NCI-H1417 treated with DMSO at 0.1 percent for 48 hours (cell line): Measurements from ENCODE around the gene FAM124A.

Experiments
- DNase-seq: peaks from one replicate; lab custom pipeline; 2025; lab: John Stamatoyannopoulos, UW

Gene FAM124A

DNA sequence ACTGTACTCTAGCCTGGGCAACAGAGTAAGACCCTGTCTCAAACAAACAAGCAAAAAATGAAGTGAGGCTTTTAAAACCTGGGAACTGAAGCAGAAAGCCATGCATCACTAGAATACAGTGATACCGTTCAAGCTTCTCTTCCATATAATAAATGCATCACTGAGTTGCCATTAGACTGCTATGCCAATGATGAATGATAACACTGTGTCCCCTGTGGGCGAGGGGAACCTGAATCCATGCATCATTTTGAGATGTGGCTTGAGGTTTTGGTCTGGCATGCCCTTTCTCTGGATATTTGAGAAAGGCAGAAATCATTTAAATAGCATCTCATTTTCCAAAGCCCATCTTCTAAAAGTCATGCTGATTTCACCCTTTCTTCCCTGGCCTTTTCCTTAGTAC lies 1.5 kb upstream of the FAM124A start:
- no peak for DNase-seq

GRCh38 chr13:51221108-51221507 lies 1.1 kb upstream of the FAM124A start:
- no peak for DNase-seq

DNA sequence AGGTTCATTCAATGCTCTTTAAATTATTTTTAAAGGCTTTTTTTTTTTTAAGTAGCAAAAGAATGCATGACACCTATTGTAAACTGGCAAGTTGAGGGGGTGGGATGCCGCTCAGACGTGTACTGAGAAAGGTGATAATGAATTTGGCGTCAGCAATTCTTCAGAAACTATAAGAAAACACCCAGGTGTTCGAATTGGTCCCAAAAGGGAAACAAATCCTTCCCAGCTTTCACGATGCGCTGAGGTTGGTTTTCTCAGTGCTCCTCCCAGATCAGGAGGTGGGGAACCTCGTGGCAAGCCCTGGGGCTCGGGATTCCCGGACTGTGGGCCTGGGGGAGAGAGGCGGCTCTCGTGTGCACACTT lies 543 bp upstream of the FAM124A start:
- no peak for DNase-seq

GRCh38 chr13:51222686-51223559 lies 725 bp downstream of the FAM124A start:
- DNase-seq, result no peak

GRCh38 chr13:51223560-51224270 lies 1.5 kb downstream of the FAM124A start:
- DNase-seq, result no peak

DNA sequence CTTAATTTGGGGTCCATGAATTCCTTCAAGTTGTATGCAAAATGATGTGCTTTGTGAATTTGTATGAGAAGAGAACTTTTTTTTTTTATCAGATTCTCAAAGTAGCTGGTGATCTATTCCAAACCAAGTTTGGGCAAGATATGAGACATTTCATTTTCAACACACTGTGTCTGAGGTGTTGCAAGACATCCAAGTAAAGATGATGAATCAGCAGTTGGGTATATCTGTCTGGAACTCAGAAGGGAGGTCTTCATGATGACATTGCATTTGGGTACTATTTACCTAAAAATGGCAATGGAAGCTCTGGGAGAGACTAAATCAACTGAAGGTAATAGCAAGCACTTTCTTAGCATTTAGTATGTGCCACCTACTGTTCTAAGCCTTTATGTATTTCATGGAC lies 2.8 kb downstream of the FAM124A start:
- no peak for DNase-seq

- no peak for DNase-seq
These were observed 5.2 kb downstream of the FAM124A start for GRCh38 chr13:51227404-51227803.

DNA sequence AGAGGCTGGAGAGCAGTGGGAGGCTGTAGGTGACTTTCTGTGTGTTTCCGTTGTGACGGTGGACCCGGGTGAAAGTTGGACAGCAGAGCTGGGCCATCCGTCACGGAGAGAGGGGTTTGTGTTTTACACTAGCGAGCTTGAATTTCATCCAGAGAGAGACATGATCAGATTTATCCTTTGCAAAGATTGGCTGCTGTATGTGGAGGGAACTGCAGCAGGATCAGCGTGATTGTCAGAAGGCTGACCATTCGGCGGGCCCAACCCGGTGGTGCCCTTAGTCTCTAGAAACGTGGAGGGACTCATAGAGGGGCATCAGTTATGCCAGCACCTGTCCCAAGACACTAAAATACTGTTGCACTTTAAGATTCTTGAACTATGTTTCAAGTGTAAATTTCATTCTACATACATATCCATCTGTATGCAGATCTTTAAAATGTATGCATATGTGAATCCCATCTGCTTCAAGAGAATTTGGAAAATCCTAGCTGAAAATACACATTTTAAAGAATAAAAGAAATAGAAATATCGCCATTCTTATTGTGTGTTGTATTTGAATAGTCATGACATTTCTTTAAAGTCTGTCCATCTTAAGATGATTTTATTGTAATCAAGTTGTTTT lies 7.0 kb downstream of the FAM124A start:
- DNase-seq, result no peak

DNA sequence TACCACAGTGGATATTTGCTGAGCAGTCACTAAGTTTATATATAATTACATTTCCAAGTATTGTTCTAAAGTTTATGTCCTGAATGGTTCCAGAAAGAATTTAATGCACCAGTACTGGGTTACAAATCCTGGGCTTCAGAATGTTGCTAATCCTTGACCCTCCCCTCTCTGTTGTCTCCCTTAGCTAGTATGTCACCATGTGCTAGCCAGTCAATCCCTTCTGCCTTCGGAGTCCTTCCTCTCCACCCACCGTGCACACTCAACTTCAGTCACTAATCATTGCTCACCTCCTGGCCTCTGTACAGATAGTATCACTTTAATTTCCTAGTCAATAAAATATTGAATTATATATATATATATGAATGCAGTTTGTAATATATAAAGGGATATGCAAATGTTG lies 7.5 kb downstream of the FAM124A start:
- no peak for DNase-seq

DNA sequence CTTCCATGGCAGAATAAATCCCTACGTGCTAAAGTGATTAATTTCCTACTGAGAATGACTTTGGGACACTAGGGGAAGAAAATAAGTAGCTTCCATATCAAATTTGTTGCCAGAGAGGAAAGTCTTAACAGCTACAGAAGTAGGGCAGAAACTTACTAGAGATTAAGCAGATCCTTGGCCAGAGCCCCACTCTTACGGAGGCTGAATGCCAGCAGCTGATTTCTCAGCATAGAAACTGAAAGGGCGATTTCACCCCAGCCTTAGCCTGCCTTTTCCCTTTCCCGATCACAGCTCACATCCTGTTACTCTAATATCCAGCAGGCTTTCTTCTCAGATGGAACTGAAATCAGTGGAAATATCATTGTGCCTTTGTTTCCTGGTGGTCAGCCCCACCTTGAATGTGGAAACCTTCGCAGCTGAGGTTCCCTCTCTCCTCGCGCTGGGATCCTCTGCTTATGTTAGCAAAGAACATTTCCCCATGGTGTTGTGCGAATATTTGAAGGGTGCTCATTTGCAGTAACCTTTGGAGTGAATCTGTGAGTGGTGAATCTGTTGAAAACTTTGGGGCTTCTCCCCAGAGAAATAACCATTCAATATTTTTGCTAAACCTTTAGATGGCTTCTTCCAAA lies 8.4 kb downstream of the FAM124A start:
- DNase-seq, result no peak

GRCh38 chr13:51231456-51231855 lies 9.3 kb downstream of the FAM124A start:
- DNase-seq, result no peak

- no peak for DNase-seq
These were observed 10.1 kb downstream of the FAM124A start for GRCh38 chr13:51232328-51232727.

- no peak for DNase-seq
These were observed 11.1 kb downstream of the FAM124A start for GRCh38 chr13:51233117-51233826.

DNA sequence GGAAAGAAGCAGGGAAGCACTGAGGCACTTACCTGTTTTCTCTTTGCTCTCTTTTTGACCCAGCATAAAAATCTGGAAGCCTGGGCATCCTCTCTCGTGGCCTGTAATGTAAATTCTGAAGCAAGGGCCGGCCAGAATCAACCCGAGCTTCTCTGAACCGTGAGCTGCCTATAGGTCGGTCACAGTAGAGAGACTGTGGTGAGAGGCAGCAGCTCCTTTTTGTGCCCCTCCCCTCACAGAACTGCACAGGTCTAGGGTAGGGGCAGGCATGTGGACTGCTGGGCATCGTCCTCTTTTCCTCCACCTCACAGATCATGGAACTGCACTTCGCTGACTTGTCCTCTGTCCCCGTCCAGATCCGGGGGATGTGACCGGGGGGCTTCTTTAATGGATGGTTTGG lies 12.5 kb downstream of the FAM124A start:
- DNase-seq, result no peak

GRCh38 chr13:51235186-51235585 lies 13.0 kb downstream of the FAM124A start:
- no peak for DNase-seq

DNA sequence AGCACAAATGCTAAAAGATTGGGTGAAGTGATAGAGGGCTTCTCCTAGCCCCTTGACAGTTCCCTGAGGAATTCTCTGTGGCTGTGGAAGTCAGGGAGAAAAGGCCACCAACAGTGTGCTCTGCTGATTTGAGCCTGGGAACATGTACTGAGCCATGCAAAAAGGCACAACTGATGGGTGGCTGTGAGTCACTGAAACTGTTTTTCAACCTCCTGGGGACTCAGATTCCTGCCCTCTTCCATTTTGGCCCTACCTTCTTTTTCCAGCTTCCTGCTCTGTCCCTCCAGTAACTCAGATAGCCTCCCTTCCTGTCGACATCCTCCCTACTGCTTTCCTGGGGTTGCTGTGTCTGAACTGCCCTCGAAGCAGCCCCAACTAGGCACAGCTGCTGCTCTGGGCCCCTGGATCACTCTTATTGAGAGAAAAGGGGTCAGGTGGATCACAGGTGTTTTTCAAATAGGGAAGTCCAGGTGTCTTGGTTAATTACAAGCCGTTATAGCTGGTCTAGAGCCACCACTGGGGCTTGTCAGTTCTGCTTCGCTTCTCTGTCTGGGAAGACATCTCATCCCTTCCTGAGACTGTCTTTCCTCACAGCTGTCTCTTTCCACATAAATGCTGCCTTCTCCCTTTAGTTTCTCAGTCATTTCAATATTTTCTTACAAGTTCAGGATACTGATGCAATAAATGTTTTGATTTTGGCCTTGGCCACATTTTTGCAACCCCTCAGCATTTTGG lies 13.7 kb downstream of the FAM124A start:
- no peak for DNase-seq

- no peak for DNase-seq
These were observed 14.2 kb downstream of the FAM124A start for GRCh38 chr13:51236491-51236792.

GRCh38 chr13:51237386-51237785 lies 15.2 kb downstream of the FAM124A start:
- no peak for DNase-seq

- DNase-seq, result no peak
These were observed 15.7 kb downstream of the FAM124A start for GRCh38 chr13:51237887-51238286.

GRCh38 chr13:51240178-51240577 lies 18.0 kb downstream of the FAM124A start:
- no peak for DNase-seq

DNA sequence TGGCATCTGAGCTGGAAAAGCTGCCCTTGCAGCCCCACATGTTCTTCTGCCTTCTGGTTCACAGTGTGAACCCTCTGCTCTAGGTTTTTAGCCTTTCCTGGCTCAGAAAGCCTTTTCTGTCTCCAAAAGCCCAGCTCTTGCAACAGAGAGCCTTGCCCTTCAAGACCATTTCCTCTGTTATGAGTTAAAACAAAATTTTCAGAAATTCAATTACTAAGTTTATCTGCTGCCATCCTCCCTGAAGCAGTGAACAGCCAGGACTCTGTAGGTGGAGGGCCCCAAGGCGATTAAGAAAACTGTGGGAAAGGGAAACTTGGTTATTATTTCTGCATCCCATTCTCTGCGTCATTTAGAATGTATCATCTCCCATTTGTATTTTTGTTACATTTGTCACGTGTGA lies 18.8 kb downstream of the FAM124A start:
- no peak for DNase-seq
